OCI-LY1 (cell line): ENCODE results near the gene STYXL1.

Experiments
- CTCF ChIP-seq: fragments of 200-600 bp; sonication (generic), shearing (Covaris generic); IDR thresholded peaks from 2 replicates; pipeline ENCODE4 v1.5.1; 2017; ENCODE audit warnings: mild to moderate bottlenecking, antibody characterized with exemption, low read length, moderate library complexity, mixed read lengths
- EZH2 ChIP-seq: fragments of 200-600 bp; sonication (generic), shearing (Covaris generic); IDR thresholded peaks from 2 replicates; pipeline ENCODE4 v1.8.0; 2017; ENCODE audit warnings: borderline replicate concordance, mixed run types, mild to moderate bottlenecking, antibody characterized with exemption, low read length, moderate library complexity, mixed read lengths

GRCh38 chr7:76086070-76086469 is 38.3 kb upstream of the STYXL1 start:
- TF ChIP-seq CTCF (no peak), EZH2 (no peak)
